WTC11 (cell line): ENCODE measurements around the gene PHLDA3. TPM values are rescaled to one million over a fixed set of nuclear protein-coding genes. Genes with fewer than 3 reads are reported as not detected.

Experiments
- ATAC-seq: fragments of 200-7000 bp; cut with Tn5 transposase; 2 replicates; pipeline ENCODE4 v1.10.0; 2021; ENCODE audit warnings: mild to moderate bottlenecking, moderate library complexity
- CTCF ChIA-PET: fragments of 300-600 bp; sonication (Branson Sonifier 250); formaldehyde crosslinking; loops from one replicate; lab custom pipeline; 2021; ENCODE audit warnings: antibody characterized with exemption; lab: Charles Lee
- POLR2A ChIA-PET: fragments of 350-600 bp; sonication (Branson Sonifier 250); formaldehyde crosslinking; loops from one replicate; lab custom pipeline; 2021; ENCODE audit warnings: antibody characterized with exemption; lab: Charles Lee
- DNase-seq: peaks from one replicate; pipeline ENCODE4 v3.0.0; 2021; ENCODE audit warnings: low spot score
- H3K27ac Mint-ChIP-seq: 2 replicates; pipeline ENCODE4 v1.8.0; 2021; ENCODE audit warnings: mixed read lengths
- H3K27me3 Mint-ChIP-seq: 2 replicates; pipeline ENCODE4 v1.8.0; 2021; ENCODE audit warnings: low read depth, mild to moderate bottlenecking, moderate library complexity, mixed read lengths
- H3K36me3 Mint-ChIP-seq: 2 replicates; pipeline ENCODE4 v1.8.0; 2021; ENCODE audit warnings: mixed read lengths
- H3K4me1 Mint-ChIP-seq: 2 replicates; pipeline ENCODE4 v1.8.0; 2022; ENCODE audit warnings: mixed read lengths
- H3K4me3 Mint-ChIP-seq: 2 replicates; pipeline ENCODE4 v1.8.0; 2021; ENCODE audit warnings: mild to moderate bottlenecking, moderate library complexity, mixed read lengths
- H3K9me3 Mint-ChIP-seq: 2 replicates; pipeline ENCODE4 v1.8.0; 2021; ENCODE audit warnings: mixed read lengths
- CBFB ChIP-seq: sonication (generic); formaldehyde crosslinking; IDR thresholded peaks from 2 replicates; pipeline ENCODE4 v1.8.1; 2022; ENCODE audit warnings: mild to moderate bottlenecking, low read depth, missing genetic modification reagents
- FOXJ3 ChIP-seq: sonication (generic); formaldehyde crosslinking; IDR thresholded peaks from 2 replicates; pipeline ENCODE4 v1.9.0; 2021; ENCODE audit warnings: missing genetic modification reagents, mild to moderate bottlenecking, borderline replicate concordance
- GABPB1 ChIP-seq: sonication (generic); formaldehyde crosslinking; IDR thresholded peaks from 2 replicates; pipeline ENCODE4 v1.8.1; 2023; ENCODE audit warnings: mild to moderate bottlenecking, missing genetic modification reagents
- GTF2I ChIP-seq: fragments of 250-450 bp; sonication (Bioruptor Pico); conservative IDR thresholded peaks from 2 replicates; pipeline ENCODE4 v1.4.0; 2021; ENCODE audit warnings: mild to moderate bottlenecking
- JUN ChIP-seq: sonication (generic); formaldehyde crosslinking; IDR thresholded peaks from 2 replicates; pipeline ENCODE4 v1.8.0; 2023; ENCODE audit warnings: mild to moderate bottlenecking, missing genetic modification reagents
- NFE2L1 ChIP-seq: sonication (generic); formaldehyde crosslinking; IDR thresholded peaks from 2 replicates; pipeline ENCODE4 v1.8.1; 2023; ENCODE audit warnings: missing genetic modification reagents
- SMAD4 ChIP-seq: sonication (generic); formaldehyde crosslinking; IDR thresholded peaks from 2 replicates; pipeline ENCODE4 v1.8.0; 2022; ENCODE audit warnings: mild to moderate bottlenecking, missing genetic modification reagents
- ZNF263 ChIP-seq: sonication (generic); formaldehyde crosslinking; IDR thresholded peaks from 2 replicates; pipeline ENCODE4 v1.8.1; 2022; ENCODE audit warnings: low read depth, mild to moderate bottlenecking, moderate library complexity, missing genetic modification reagents
- total RNA-seq: library from RNA; stranded (reverse); gene quantifications from 3 replicates; pipeline ENCODE4 v1.2.3, GENCODE V29; 2021
- TF ChIP-seq, protein P1 (sequence below): sonication (generic); formaldehyde crosslinking; IDR thresholded peaks from 2 replicates; pipeline ENCODE4 v1.8.0; 2023; ENCODE audit warnings: missing genetic modification reagents
- TF ChIP-seq, protein P2 (sequence below): sonication (generic); formaldehyde crosslinking; IDR thresholded peaks from 2 replicates; pipeline ENCODE4 v1.8.0; 2022; ENCODE audit warnings: mild to moderate bottlenecking, missing genetic modification reagents
- TF ChIP-seq, protein P3 (sequence below): sonication (generic); formaldehyde crosslinking; IDR thresholded peaks from 2 replicates; pipeline ENCODE4 v1.8.0; 2022; ENCODE audit warnings: mild to moderate bottlenecking, missing genetic modification reagents
- TF ChIP-seq, protein P4 (sequence below): sonication (generic); formaldehyde crosslinking; IDR thresholded peaks from 2 replicates; pipeline ENCODE4 v1.8.1; 2022; ENCODE audit warnings: missing genetic modification reagents, borderline replicate concordance
- TF ChIP-seq, protein P5 (sequence below): sonication (generic); formaldehyde crosslinking; IDR thresholded peaks from 2 replicates; pipeline ENCODE4 v1.8.1; 2022; ENCODE audit warnings: low read depth, mild to moderate bottlenecking, moderate library complexity, missing genetic modification reagents, borderline replicate concordance
- TF ChIP-seq, protein P6 (sequence below): sonication (generic); formaldehyde crosslinking; IDR thresholded peaks from 2 replicates; pipeline ENCODE4 v1.8.1; 2023; ENCODE audit warnings: mild to moderate bottlenecking, moderate library complexity, missing genetic modification reagents
- TF ChIP-seq, protein P7 (sequence below): fragments of 250-450 bp; sonication (Bioruptor Pico); IDR thresholded peaks from 2 replicates; pipeline ENCODE4 v1.9.0; 2021; ENCODE audit warnings: mild to moderate bottlenecking
- TF ChIP-seq, protein P8 (sequence below): sonication (generic); formaldehyde crosslinking; conservative IDR thresholded peaks from 2 replicates; pipeline ENCODE4 v1.8.1; 2022; ENCODE audit warnings: mild to moderate bottlenecking, missing genetic modification reagents

PHLDA3 gene
- total RNA-seq, 1 experiment from 2014 or later: 95.1 TPM

DNA sequence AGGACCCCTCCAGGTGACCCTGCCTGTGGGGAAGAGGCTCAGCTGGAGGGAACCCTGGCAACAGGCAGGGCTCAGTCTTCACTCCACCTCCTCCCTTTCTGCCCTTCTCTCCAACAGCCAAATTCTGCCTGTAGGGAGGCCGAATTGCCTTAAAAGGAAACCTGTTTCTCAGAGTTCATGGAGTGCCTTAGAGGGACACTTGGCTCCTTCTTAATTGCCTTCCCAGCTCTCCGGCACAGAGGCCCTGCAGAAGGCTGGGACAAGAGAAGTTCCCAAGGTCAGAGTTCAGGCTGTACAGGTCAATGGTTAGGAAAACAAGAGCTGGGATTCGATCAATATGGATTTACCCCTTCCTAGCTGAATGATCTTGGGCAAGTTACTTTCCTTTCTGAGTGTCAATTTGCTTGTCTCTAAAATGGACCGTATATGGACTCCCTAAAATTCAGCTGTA is 31.7 kb upstream of the PHLDA3 start (continued):
- TF ChIP-seq, protein P1, sequence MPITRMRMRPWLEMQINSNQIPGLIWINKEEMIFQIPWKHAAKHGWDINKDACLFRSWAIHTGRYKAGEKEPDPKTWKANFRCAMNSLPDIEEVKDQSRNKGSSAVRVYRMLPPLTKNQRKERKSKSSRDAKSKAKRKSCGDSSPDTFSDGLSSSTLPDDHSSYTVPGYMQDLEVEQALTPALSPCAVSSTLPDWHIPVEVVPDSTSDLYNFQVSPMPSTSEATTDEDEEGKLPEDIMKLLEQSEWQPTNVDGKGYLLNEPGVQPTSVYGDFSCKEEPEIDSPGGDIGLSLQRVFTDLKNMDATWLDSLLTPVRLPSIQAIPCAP: no peak
- no peak for TF ChIP-seq ZNF263
- TF ChIP-seq, all 79 proteins: peak for 0

DNA sequence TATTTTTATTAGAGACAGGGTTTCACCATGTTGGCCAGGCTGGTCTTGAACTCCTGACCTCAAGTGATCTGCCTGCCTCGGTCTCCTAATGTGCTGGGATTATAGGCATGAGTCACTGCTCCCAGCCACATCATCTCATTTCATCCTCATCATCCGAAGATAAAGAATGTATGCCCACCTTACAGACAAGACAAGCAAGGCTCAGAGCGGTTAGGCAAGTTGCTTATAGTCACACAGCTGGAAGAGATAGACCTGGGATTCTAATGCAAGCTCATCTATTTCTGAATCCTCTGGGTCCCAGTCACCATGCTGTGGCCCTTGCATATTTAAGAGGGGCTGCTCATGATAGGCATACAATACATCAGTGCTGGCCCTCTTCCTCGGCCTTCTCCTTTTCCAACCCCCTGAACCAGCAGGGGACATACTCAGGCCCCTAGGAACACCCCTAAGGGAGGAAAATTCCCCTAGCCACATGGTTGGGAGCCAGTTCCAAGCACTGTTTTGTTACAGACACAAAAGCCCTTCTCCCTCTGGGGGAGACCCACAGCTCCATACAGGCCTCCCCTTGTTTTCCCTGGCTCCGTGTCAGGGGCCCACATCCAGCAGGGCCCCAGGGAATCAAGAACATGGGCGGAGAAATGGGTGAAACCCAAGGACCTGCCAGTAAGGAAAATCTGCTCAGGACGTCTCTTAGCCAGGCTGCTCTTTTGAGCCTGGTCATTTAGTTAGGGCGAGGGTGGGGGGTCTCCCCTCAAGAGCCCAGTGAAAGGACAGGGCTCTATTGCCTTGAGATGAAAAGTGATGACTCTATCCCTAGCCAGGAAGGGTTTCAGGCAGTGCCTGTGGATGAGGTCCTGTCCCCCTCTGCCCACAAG is 31.0 kb upstream of the PHLDA3 start:
- Mint-ChIP-seq H3K36me3 (no peaks in the 10 kb centered on the region), H3K27me3 (no peaks in the 10 kb centered on the region), H3K4me1 (peaks cover 42% of the 10 kb centered on the region), H3K9me3 (no peaks in the 10 kb centered on the region), H3K27ac (peak overlapping the region; percentile 50), H3K4me3 (no peak overlapping the region)
- peak; percentile 6; the same call in 1 of the 2 replicates for ATAC-seq
- no peak for DNase-seq
- POLR2A ChIA-PET: no interaction called here
- peak; percentile 6; the same call in 1 of the 2 replicates for TF ChIP-seq GTF2I
- TF ChIP-seq, protein P2, sequence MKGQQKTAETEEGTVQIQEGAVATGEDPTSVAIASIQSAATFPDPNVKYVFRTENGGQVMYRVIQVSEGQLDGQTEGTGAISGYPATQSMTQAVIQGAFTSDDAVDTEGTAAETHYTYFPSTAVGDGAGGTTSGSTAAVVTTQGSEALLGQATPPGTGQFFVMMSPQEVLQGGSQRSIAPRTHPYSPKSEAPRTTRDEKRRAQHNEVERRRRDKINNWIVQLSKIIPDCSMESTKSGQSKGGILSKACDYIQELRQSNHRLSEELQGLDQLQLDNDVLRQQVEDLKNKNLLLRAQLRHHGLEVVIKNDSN (CRISPR knock-in tag): no peak
- CTCF ChIA-PET: interaction anchor here (0.9 to 11.6 kb wide), 7 partner anchors 13 to 295 kb away, joined by 3 to 276 read pairs (median 5); no protein-coding TSS in a partner anchor

DNA sequence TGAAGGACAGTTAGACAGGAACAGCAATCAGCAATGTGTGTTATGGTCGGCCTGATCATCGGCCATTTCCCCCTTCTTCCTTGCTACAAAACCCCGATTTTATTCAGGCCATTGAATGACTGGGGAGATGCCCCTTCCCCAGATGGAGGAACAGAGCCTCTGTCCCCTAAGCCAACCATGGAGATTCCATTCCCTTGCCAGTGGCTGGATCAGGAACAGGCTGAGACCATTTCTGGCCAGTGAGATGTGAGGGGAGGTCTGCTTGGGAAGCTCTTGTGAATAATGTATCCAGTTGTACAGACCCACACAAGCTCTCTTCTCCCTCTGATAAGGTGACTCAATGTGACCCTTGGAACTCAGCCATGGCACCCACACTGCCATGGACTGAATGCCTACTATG is 30.2 kb upstream of the PHLDA3 start:
- ATAC-seq: no peak
- ChIA-PET POLR2A (no interaction called here), CTCF (interaction anchor here (1.1 to 11.6 kb wide), 10 partner anchors 12 to 397 kb away, joined by 3 to 276 read pairs (median 4); partner anchors contain the start of gene PHLDA3)
- no peaks in the 10 kb centered on the region for H3K36me3 Mint-ChIP-seq
- TF ChIP-seq NFE2L1 (CRISPR knock-in tag) (no peak), GABPB1 (CRISPR knock-in tag) (no peak), SMAD4 (CRISPR knock-in tag) (no peak), CBFB (CRISPR knock-in tag) (no peak), JUN (no peak)
- TF ChIP-seq, protein P3, sequence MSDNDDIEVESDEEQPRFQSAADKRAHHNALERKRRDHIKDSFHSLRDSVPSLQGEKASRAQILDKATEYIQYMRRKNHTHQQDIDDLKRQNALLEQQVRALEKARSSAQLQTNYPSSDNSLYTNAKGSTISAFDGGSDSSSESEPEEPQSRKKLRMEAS (CRISPR knock-in tag): no peak
- TF ChIP-seq, protein P4, sequence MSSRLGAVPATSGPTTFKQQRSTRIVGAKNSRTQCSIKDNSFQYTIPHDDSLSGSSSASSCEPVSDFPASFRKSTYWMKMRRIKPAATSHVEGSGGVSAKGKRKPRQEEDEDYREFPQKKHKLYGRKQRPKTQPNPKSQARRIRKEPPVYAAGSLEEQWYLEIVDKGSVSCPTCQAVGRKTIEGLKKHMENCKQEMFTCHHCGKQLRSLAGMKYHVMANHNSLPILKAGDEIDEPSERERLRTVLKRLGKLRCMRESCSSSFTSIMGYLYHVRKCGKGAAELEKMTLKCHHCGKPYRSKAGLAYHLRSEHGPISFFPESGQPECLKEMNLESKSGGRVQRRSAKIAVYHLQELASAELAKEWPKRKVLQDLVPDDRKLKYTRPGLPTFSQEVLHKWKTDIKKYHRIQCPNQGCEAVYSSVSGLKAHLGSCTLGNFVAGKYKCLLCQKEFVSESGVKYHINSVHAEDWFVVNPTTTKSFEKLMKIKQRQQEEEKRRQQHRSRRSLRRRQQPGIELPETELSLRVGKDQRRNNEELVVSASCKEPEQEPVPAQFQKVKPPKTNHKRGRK (CRISPR knock-in tag): no peak
- DNase-seq: no peak
- peaks cover 41% of the 10 kb centered on the region for H3K4me1 Mint-ChIP-seq
- H3K27me3 Mint-ChIP-seq: no peaks in the 10 kb centered on the region
- H3K4me3 Mint-ChIP-seq: no peak overlapping the region
- H3K27ac Mint-ChIP-seq: no peak overlapping the region
- no peaks in the 10 kb centered on the region for H3K9me3 Mint-ChIP-seq

DNA sequence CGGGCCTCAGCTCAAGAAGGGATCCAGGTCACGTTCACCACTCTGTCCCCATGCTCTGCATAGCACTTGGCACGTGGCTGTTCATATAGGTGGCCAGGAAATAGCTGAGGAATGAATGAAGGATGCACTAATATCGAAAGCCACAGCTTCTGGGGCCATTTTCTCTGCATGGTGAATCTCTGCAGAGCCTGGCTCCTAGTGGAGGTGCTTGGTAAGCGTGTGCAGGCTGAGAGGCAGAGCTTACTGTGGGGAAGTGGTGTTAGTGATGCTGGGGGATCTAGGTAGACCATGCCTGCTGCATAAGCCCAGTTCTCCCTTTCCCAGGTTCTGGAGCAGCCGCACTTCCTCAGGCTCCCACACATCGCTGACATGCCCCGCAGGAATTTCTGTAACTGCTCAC is 29.6 kb upstream of the PHLDA3 start:
- Mint-ChIP-seq H3K4me3 (no peak overlapping the region), H3K36me3 (peaks cover under 1% of the 10 kb centered on the region), H3K27ac (no peak overlapping the region), H3K4me1 (peaks cover 39% of the 10 kb centered on the region), H3K27me3 (no peaks in the 10 kb centered on the region), H3K9me3 (peaks cover under 1% of the 10 kb centered on the region; the same call in 1 of the 2 replicates)
- ChIA-PET CTCF (interaction anchor here (1.1 to 11.6 kb wide), 10 partner anchors 11 to 397 kb away, joined by 3 to 276 read pairs (median 4); partner anchors contain the start of gene PHLDA3), POLR2A (no interaction called here)
- no peak for ATAC-seq
- DNase-seq: no peak
- no peak for TF ChIP-seq FOXJ3 (CRISPR knock-in tag)
- TF ChIP-seq, protein P5, sequence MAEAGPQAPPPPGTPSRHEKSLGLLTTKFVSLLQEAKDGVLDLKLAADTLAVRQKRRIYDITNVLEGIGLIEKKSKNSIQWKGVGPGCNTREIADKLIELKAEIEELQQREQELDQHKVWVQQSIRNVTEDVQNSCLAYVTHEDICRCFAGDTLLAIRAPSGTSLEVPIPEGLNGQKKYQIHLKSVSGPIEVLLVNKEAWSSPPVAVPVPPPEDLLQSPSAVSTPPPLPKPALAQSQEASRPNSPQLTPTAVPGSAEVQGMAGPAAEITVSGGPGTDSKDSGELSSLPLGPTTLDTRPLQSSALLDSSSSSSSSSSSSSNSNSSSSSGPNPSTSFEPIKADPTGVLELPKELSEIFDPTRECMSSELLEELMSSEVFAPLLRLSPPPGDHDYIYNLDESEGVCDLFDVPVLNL (CRISPR knock-in tag): no peak
- TF ChIP-seq, protein P6, sequence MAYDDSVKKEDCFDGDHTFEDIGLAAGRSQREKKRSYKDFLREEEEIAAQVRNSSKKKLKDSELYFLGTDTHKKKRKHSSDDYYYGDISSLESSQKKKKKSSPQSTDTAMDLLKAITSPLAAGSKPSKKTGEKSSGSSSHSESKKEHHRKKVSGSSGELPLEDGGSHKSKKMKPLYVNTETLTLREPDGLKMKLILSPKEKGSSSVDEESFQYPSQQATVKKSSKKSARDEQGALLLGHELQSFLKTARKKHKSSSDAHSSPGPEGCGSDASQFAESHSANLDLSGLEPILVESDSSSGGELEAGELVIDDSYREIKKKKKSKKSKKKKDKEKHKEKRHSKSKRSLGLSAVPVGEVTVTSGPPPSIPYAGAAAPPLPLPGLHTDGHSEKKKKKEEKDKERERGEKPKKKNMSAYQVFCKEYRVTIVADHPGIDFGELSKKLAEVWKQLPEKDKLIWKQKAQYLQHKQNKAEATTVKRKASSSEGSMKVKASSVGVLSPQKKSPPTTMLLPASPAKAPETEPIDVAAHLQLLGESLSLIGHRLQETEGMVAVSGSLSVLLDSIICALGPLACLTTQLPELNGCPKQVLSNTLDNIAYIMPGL (CRISPR knock-in tag): no peak
- TF ChIP-seq, protein P7, sequence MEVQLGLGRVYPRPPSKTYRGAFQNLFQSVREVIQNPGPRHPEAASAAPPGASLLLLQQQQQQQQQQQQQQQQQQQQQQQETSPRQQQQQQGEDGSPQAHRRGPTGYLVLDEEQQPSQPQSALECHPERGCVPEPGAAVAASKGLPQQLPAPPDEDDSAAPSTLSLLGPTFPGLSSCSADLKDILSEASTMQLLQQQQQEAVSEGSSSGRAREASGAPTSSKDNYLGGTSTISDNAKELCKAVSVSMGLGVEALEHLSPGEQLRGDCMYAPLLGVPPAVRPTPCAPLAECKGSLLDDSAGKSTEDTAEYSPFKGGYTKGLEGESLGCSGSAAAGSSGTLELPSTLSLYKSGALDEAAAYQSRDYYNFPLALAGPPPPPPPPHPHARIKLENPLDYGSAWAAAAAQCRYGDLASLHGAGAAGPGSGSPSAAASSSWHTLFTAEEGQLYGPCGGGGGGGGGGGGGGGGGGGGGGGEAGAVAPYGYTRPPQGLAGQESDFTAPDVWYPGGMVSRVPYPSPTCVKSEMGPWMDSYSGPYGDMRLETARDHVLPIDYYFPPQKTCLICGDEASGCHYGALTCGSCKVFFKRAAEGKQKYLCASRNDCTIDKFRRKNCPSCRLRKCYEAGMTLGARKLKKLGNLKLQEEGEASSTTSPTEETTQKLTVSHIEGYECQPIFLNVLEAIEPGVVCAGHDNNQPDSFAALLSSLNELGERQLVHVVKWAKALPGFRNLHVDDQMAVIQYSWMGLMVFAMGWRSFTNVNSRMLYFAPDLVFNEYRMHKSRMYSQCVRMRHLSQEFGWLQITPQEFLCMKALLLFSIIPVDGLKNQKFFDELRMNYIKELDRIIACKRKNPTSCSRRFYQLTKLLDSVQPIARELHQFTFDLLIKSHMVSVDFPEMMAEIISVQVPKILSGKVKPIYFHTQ (CRISPR knock-in tag): no peak
- no peak for TF ChIP-seq NFE2L1 (CRISPR knock-in tag)
- TF ChIP-seq, protein P8, sequence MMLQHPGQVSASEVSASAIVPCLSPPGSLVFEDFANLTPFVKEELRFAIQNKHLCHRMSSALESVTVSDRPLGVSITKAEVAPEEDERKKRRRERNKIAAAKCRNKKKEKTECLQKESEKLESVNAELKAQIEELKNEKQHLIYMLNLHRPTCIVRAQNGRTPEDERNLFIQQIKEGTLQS (CRISPR knock-in tag): no peak
